GM13976 (cell line): ENCODE data around the gene STIP1.
"Not testable (repeated sequence)": the region's sequence is repeated elsewhere in the genome, so short reads cannot be mapped to it uniquely, and the experiment has no call there.

Experiments used
- DNase-seq: peaks from one replicate; pipeline ENCODE4 v3.0.0; 2012; ENCODE audit warnings: low spot score
- in situ Hi-C: fragments of 300-500 bp; cut with MboI; formaldehyde crosslinking; loops from one replicate; pipeline ENCODE4 v1.12.0; 2022; ENCODE audit warnings: low sequenced_read_pairs, mixed read lengths, inconsistent platforms; ENCODE audit not compliant: unreplicated experiment
- TF ChIP-seq, protein P1 (sequence below): IDR thresholded peaks from 2 replicates; pipeline ENCODE4 v1.5.1; 2012; ENCODE audit warnings: borderline replicate concordance, mild to moderate bottlenecking; ENCODE audit not compliant: insufficient read depth; ENCODE audit errors: extremely low read depth, missing control alignments, control extremely low read depth

The STIP1 gene

DNA sequence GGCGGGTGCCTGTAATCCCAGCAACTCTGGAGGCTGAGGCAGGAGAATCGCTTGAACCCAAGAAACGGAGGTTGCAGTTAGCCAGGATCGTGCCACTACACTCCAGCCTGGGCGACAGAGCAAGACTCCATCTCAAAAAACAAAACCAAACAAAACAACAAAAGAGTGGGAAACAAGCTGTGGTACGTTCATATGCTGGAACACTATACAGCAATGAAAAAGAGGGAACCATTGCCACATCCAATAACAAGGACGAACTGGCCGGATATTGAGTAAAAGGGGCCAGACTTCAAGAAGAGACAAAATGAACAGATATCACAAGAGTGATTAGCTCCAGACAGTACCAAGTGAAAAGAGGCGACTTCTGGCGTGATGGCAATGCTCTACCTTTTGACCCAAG, 24.9 kb upstream of the STIP1 start:
- DNase-seq: no peak
- TF ChIP-seq, protein P1, sequence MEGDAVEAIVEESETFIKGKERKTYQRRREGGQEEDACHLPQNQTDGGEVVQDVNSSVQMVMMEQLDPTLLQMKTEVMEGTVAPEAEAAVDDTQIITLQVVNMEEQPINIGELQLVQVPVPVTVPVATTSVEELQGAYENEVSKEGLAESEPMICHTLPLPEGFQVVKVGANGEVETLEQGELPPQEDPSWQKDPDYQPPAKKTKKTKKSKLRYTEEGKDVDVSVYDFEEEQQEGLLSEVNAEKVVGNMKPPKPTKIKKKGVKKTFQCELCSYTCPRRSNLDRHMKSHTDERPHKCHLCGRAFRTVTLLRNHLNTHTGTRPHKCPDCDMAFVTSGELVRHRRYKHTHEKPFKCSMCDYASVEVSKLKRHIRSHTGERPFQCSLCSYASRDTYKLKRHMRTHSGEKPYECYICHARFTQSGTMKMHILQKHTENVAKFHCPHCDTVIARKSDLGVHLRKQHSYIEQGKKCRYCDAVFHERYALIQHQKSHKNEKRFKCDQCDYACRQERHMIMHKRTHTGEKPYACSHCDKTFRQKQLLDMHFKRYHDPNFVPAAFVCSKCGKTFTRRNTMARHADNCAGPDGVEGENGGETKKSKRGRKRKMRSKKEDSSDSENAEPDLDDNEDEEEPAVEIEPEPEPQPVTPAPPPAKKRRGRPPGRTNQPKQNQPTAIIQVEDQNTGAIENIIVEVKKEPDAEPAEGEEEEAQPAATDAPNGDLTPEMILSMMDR: no peak
- in situ Hi-C loops: no loop called here

DNA sequence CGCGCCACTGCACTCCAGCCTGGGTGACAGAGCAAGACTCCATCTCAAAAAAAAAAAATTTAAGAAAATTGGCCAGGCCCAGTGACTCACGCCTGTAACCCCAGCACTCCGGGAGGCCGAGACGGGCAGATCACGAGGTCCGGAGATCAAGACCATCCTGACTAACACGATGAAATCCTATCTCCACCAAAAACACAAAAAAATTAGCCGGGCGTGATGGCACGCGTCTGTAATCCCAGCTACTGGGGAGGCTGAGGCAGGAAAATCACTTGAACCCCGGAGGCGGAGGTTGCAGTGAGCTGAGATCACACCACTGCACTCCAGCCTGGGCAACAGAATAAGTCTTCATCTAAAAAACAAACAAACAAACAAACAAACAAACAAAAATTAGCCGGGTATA, 23.2 kb upstream of the STIP1 start:
- DNase-seq, in situ Hi-C loops: not testable (repeated sequence)

DNA sequence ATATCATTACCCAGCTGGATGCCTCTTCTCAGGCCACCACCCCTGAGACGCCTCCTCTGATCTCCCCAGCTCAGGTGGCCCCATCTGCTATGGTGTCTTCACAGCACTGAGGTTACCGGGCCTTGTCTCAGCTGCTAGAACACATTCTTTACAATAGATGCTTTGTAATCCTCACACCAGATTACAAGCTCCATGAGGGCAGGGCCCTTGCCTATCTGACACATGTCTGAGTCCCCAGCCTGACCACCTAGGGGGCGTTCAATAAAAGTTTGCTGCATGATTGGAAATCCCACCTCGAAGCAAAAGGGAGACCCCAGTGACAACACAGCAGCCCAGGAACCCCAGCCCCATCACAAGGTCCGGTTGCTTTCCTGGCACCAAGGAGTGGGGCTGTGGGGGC, 22.0 kb upstream of the STIP1 start:
- DNase-seq: no peak
- TF ChIP-seq, protein P1: no peak
- in situ Hi-C loops: no loop called here

DNA sequence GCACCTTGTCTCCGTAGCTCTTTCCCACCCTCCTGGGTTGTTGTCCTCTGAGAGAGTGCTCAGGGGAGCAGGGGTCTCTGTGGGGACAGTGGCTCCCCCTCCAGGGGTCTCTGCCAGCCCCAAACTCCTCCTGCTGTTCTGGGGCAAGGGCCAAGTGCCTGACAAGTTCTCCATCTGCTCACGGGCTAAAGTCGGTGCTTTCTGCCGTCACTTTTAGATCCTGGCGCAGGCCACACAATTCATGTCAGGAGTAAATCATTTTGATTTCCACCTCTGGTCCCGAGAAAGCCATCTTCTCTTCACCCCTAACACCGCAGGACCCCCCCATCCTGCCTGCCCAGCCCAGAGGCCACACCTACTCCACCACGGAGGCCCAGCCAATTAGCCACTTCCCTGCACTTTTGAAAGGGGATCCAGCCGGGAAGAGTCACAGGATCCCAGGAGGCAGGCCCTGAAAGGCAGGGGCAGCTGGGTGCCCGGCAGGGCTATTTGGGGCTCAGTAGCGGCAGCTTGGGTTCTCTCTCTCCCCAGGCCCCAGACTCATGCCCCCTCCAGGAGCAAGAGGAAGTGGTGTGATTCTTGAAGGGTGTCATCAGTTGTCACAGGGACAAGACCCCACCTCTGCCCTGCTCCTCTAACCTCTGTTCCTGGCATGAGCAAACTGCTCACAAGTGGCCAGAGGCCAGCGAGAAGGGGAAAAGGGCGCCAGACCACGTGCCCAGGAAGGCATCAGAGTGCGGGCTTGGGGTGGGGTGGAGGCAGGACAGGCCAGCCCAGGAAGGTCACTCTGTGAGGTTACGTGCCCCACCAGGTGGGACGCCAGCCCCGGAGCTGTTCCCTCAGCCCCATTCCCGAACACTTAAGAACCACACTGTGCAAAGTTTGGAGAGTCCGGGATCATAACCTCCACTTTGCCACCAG, 21.3 kb upstream of the STIP1 start:
- peak; percentile 32 for DNase-seq

DNA sequence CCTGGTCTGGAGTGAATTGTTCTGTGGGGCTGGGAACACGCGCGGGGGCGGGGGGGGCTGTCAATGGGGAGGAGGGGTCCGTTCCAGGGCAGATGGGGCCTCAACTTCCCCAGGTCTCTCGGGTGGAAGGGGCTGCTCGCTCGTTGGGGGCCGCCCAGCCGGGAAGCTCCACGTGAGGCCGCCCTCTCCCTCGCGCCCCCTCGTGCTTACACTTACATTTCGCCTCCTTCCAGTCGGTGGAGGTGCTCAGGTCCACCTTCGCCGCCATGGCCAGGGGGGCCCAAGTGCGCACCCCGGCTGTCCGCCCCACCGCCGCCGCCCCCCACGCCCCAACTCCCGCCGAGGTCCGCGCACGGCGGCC, 20.5 kb upstream of the STIP1 start:
- in situ Hi-C loops: no loop called here
- TF ChIP-seq, protein P1: peak; percentile 16
- DNase-seq: peak; percentile 55

More for the DNA sequence above, 21.3 kb upstream of the STIP1 start:
- TF ChIP-seq, protein P1: no peak
- in situ Hi-C loops: no loop called here

DNA sequence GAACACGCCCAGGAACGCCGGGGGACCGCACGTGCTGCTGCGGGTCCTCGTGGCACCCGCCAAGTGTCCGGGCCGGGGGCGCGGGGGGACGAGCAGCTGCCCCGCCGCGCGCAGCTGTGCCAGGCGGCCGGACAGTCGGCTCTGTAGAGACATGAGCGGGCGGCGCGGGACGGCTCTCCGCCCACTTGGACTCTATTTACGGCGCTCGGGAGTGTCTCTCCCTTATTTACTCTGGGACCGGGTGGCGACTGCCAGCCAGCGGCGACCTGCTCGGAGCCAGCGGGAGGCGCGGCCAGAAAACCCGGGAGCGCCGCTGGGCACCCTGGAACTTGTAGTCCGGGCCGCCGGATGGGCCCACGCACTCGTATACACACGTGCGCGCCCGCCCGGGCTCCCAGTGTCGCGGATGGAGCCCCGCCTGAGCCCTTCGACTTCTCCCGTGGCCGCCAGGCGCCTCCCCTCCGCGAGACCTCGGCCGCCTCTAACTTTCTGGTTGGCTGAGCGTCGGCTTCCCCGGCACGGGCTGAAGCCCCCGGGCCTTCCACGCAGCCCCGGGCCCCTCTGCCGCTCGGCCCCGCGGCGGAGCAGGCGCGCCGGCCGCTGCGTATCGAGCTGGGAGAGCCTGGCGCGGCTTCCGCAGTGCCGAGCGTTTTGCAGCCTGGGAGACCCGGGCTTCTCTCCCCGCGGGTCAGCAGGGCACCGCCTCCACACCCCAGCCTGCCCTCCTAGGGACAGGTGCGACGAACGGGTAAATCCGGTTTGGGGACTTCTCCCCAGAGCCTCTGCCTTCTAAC, 19.9 kb upstream of the STIP1 start, which contains the start of gene MACROD1:
Gene MACROD1 (minus strand): TSS at position 272 of the 794 bp plus-strand sequence. CDS start 119 bp downstream, at position 153.
- TF ChIP-seq, protein P1: no peak
- in situ Hi-C loops: no loop called here
- peak; percentile 91 for DNase-seq

DNA sequence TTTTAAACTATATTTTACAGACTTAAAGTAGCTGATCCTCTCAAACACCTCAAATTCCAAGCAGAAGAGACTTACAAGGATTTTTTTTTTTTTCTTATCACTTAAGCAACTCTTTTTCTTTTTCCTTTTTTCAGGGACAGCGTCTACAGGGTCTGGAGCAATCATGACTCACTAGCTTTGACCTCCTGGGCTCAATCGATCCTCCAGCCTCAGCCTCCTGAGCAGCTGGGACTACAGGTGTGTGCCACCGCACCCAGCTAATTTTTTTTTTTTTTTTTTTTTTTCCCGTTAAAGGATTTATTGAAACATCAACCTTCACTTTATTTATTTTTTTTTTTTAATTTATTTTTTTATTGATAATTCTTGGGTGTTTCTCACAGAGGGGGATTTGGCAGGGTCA, 15.6 kb upstream of the STIP1 start:
- no peak for DNase-seq
- TF ChIP-seq, protein P1: no peak
- in situ Hi-C loops: no loop called here
